Mesendoderm (in vitro differentiated cells): ENCODE measurements around the gene FUT9.

ENCODE experiments used
- DNase-seq: peaks from one replicate; pipeline ENCODE4 v3.0.0; 2013
- H2AK5ac ChIP-seq: 2 replicates; pipeline ENCODE4 v1.6.1; 2013; ENCODE audit warnings: low read length, inconsistent platforms
- H2BK120ac ChIP-seq: 2 replicates; pipeline ENCODE4 v1.6.1; 2013; ENCODE audit warnings: low read depth, mild to moderate bottlenecking, low read length, moderate library complexity, mixed read lengths
- H2BK15ac ChIP-seq: replicated peaks from 2 replicates; pipeline ENCODE4 v1.6.1; 2013; ENCODE audit warnings: low read depth, mild to moderate bottlenecking, moderate library complexity
- H2BK5ac ChIP-seq: 2 replicates; pipeline ENCODE4 v1.6.1; 2013; ENCODE audit warnings: low read length, inconsistent platforms
- H3K18ac ChIP-seq: 2 replicates; pipeline ENCODE4 v1.6.1; 2013; ENCODE audit warnings: mild to moderate bottlenecking, low read length, mixed read lengths
- H3K23ac ChIP-seq: one replicate; pipeline ENCODE4 v1.6.1; 2013; ENCODE audit warnings: low read length
- H3K27ac ChIP-seq: 2 replicates; pipeline ENCODE4 v1.5.1; 2013; ENCODE audit warnings: low read depth, mild to moderate bottlenecking, inconsistent platforms, low read length, moderate library complexity
- H3K27me3 ChIP-seq: 2 replicates; pipeline ENCODE4 v1.6.1; 2013; ENCODE audit warnings: low read length, control low read depth, mild to moderate bottlenecking, inconsistent platforms; ENCODE audit not compliant: insufficient read depth, poor library complexity
- H3K36me3 ChIP-seq: 2 replicates; pipeline ENCODE4 v1.6.1; 2013; ENCODE audit warnings: low read length, inconsistent platforms; ENCODE audit not compliant: control insufficient read depth, insufficient read depth
- H3K4ac ChIP-seq: one replicate; pipeline ENCODE4 v1.6.1; 2013; ENCODE audit warnings: low read depth, mild to moderate bottlenecking, low read length, moderate library complexity
- H3K4me1 ChIP-seq: 2 replicates; pipeline ENCODE4 v1.6.1; 2013; ENCODE audit warnings: low read depth, low read length, inconsistent platforms; ENCODE audit not compliant: control insufficient read depth
- H3K4me2 ChIP-seq: 2 replicates; pipeline ENCODE4 v1.6.1; 2013; ENCODE audit warnings: low read length
- H3K4me3 ChIP-seq: 2 replicates; pipeline ENCODE4 v1.5.1; 2013; ENCODE audit warnings: mild to moderate bottlenecking, low read length
- H3K56ac ChIP-seq: one replicate; pipeline ENCODE4 v1.6.1; 2013; ENCODE audit warnings: low read length
- H3K79me1 ChIP-seq: 2 replicates; pipeline ENCODE4 v1.6.1; 2013; ENCODE audit warnings: low read length, inconsistent platforms
- H3K79me2 ChIP-seq: 2 replicates; pipeline ENCODE4 v1.6.1; 2013; ENCODE audit warnings: mild to moderate bottlenecking, low read length; ENCODE audit not compliant: control insufficient read depth, insufficient read depth
- H3K9ac ChIP-seq: 2 replicates; pipeline ENCODE4 v1.6.1; 2013; ENCODE audit warnings: low read length, inconsistent platforms
- H4K5ac ChIP-seq: one replicate; pipeline ENCODE4 v1.6.1; 2013; ENCODE audit warnings: low read length
- H4K8ac ChIP-seq: one replicate; pipeline ENCODE4 v1.6.1; 2013; ENCODE audit warnings: low read depth, mild to moderate bottlenecking, control low read depth, low read length, moderate library complexity
- whole genome bisulfite sequencing: extraction: QIAGEN DNeasy Blood & Tissue Kit; methylation state at CpG from one replicate; pipeline ENCODE4 v1.1.7; 2013; ENCODE audit warnings: low lambda C conversion rate, missing lambda C conversion rate; ENCODE audit not compliant: insufficient coverage; ENCODE audit errors: extremely low coverage; 5-methylcytosine and 5-hydroxymethylcytosine counted together

FUT9 gene

GRCh38 chr6:96058082-96058481 lies 42.3 kb downstream of the FUT9 start:
- H2AK5ac ChIP-seq: no peak overlapping the region
- H3K79me2 ChIP-seq: no peaks in the 10 kb centered on the region
- no peak overlapping the region for H3K18ac ChIP-seq
- H4K5ac ChIP-seq: no peak overlapping the region
- no peaks in the 10 kb centered on the region for H3K27me3 ChIP-seq
- H3K27ac ChIP-seq: no peak overlapping the region
- no peak for DNase-seq
- H3K4me1 ChIP-seq: no peaks in the 10 kb centered on the region
- no peaks in the 10 kb centered on the region for H3K36me3 ChIP-seq
- no peaks in the 10 kb centered on the region for H3K79me1 ChIP-seq
- WGBS: no CpG with 5 or more reads among the region's 4 CpGs
- no peak overlapping the region for H3K4me3 ChIP-seq
- H3K9ac ChIP-seq: no peak overlapping the region
- no peak overlapping the region for H2BK120ac ChIP-seq
- no peak overlapping the region for H3K56ac ChIP-seq
- no peak overlapping the region for H3K23ac ChIP-seq
- no peak overlapping the region for H3K4me2 ChIP-seq
- H2BK15ac ChIP-seq: no peak overlapping the region
- H2BK5ac ChIP-seq: no peak overlapping the region
- H4K8ac ChIP-seq: no peak overlapping the region
- no peak overlapping the region for H3K4ac ChIP-seq

- Histone ChIP-seq H3K36me3 (no peaks in the 10 kb centered on the region), H2BK120ac (no peak overlapping the region), H4K5ac (no peak overlapping the region), H2BK5ac (no peak overlapping the region), H2BK15ac (no peak overlapping the region), H3K18ac (no peak overlapping the region), H3K23ac (no peak overlapping the region), H3K27ac (no peak overlapping the region), H3K27me3 (no peaks in the 10 kb centered on the region), H3K79me1 (no peaks in the 10 kb centered on the region), H3K4me2 (no peak overlapping the region), H4K8ac (no peak overlapping the region), H3K9ac (no peak overlapping the region), H3K4me3 (no peak overlapping the region), H3K4ac (no peak overlapping the region), H3K4me1 (no peaks in the 10 kb centered on the region), H3K79me2 (no peaks in the 10 kb centered on the region), H2AK5ac (no peak overlapping the region), H3K56ac (no peak overlapping the region)
- no peak for DNase-seq
- no CpG with 5 or more reads among the region's 1 CpG for WGBS
Observed at GRCh38 chr6:96059586-96059985, 43.8 kb downstream of the FUT9 start.

- 92% methylated on average over 1 of the region's 2 CpGs for WGBS
- H3K23ac ChIP-seq: no peak overlapping the region
- H3K56ac ChIP-seq: no peak overlapping the region
Observed at GRCh38 chr6:96060249-96060648, 44.5 kb downstream of the FUT9 start.

DNA sequence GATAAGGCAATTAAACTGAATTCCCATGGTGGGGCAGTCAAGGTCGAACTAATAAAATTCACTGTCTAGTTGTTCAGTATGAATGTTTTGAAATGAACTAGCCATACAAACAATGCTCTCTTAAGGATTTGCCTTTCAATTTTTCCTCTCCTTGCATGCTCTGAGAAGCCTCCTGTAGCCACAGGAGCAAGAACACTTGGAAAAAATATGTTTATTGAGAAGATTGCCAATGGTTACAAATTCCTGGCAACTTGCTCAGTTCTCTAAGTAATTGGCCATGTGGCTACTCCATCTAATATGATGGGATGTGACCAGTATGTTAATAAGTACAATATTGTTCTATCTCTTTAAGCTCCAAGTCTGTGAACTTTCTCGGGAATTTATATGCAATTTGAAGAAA lies 49.4 kb downstream of the FUT9 start:
- H3K4me1 ChIP-seq: no peaks in the 10 kb centered on the region
- H3K79me2 ChIP-seq: no peaks in the 10 kb centered on the region
- H2BK120ac ChIP-seq: no peak overlapping the region
- H3K18ac ChIP-seq: no peak overlapping the region
- H3K27me3 ChIP-seq: no peaks in the 10 kb centered on the region
- no peak overlapping the region for H3K4ac ChIP-seq
- H3K9ac ChIP-seq: no peak overlapping the region
- H3K36me3 ChIP-seq: no peaks in the 10 kb centered on the region
- H2AK5ac ChIP-seq: no peak overlapping the region
- no CpG with 5 or more reads among the region's 2 CpGs for WGBS
- no peak overlapping the region for H3K27ac ChIP-seq
- no peak overlapping the region for H3K23ac ChIP-seq
- H3K4me2 ChIP-seq: no peak overlapping the region
- DNase-seq: no peak
- H4K5ac ChIP-seq: no peak overlapping the region
- no peak overlapping the region for H2BK15ac ChIP-seq
- no peak overlapping the region for H4K8ac ChIP-seq
- H2BK5ac ChIP-seq: no peak overlapping the region
- H3K56ac ChIP-seq: no peak overlapping the region
- H3K4me3 ChIP-seq: no peak overlapping the region
- no peaks in the 10 kb centered on the region for H3K79me1 ChIP-seq

More at GRCh38 chr6:96060249-96060648, 44.5 kb downstream of the FUT9 start:
- no peak for DNase-seq
- H4K8ac ChIP-seq: no peak overlapping the region
- no peak overlapping the region for H3K18ac ChIP-seq
- H4K5ac ChIP-seq: no peak overlapping the region
- no peak overlapping the region for H2AK5ac ChIP-seq
- H3K79me2 ChIP-seq: no peaks in the 10 kb centered on the region
- no peaks in the 10 kb centered on the region for H3K4me1 ChIP-seq
- no peak overlapping the region for H3K4me2 ChIP-seq
- no peaks in the 10 kb centered on the region for H3K36me3 ChIP-seq
- H3K4me3 ChIP-seq: no peak overlapping the region
- H3K9ac ChIP-seq: no peak overlapping the region
- no peaks in the 10 kb centered on the region for H3K79me1 ChIP-seq
- no peak overlapping the region for H3K4ac ChIP-seq
- no peak overlapping the region for H3K27ac ChIP-seq
- H2BK5ac ChIP-seq: no peak overlapping the region
- H2BK120ac ChIP-seq: no peak overlapping the region
- H3K27me3 ChIP-seq: no peaks in the 10 kb centered on the region
- H2BK15ac ChIP-seq: no peak overlapping the region

- H3K79me2 ChIP-seq: no peaks in the 10 kb centered on the region
- no peak overlapping the region for H4K8ac ChIP-seq
- H3K36me3 ChIP-seq: no peaks in the 10 kb centered on the region
- H3K4me3 ChIP-seq: no peak overlapping the region
- H3K79me1 ChIP-seq: no peaks in the 10 kb centered on the region
- no peak overlapping the region for H4K5ac ChIP-seq
- no peak overlapping the region for H3K9ac ChIP-seq
- H3K27ac ChIP-seq: no peak overlapping the region
- no peak overlapping the region for H3K4ac ChIP-seq
- WGBS: no CpG with 5 or more reads among the region's 1 CpG
- H3K18ac ChIP-seq: no peak overlapping the region
- no peak overlapping the region for H3K4me2 ChIP-seq
- H3K23ac ChIP-seq: no peak overlapping the region
- H3K27me3 ChIP-seq: no peaks in the 10 kb centered on the region
- H2BK120ac ChIP-seq: no peak overlapping the region
- H3K56ac ChIP-seq: no peak overlapping the region
- DNase-seq: no peak
- H2AK5ac ChIP-seq: no peak overlapping the region
- H2BK5ac ChIP-seq: no peak overlapping the region
- H3K4me1 ChIP-seq: no peaks in the 10 kb centered on the region
- no peak overlapping the region for H2BK15ac ChIP-seq
Observed at GRCh38 chr6:96066376-96066775, 50.6 kb downstream of the FUT9 start.

- Histone ChIP-seq H4K5ac (no peak overlapping the region), H2BK120ac (no peak overlapping the region), H4K8ac (no peak overlapping the region), H3K79me2 (no peaks in the 10 kb centered on the region), H3K27ac (no peak overlapping the region), H3K18ac (no peak overlapping the region), H3K9ac (no peak overlapping the region), H3K36me3 (no peaks in the 10 kb centered on the region), H3K27me3 (no peaks in the 10 kb centered on the region), H3K4me2 (no peak overlapping the region), H3K4me1 (no peaks in the 10 kb centered on the region), H2BK15ac (no peak overlapping the region), H3K56ac (no peak overlapping the region), H3K23ac (no peak overlapping the region), H3K4me3 (no peak overlapping the region), H3K79me1 (no peaks in the 10 kb centered on the region), H2BK5ac (no peak overlapping the region), H2AK5ac (no peak overlapping the region), H3K4ac (no peak overlapping the region)
- WGBS: no CpG with 5 or more reads among the region's 3 CpGs
- no peak for DNase-seq
Observed at GRCh38 chr6:96073555-96073954, 57.8 kb downstream of the FUT9 start.
